NAMALWA (cell line): ENCODE measurements around the gene E4F1.

ENCODE experiments used
- DNase-seq: peaks from one replicate; pipeline ENCODE4 v3.0.0-alpha.2; 2015; ENCODE audit warnings: low spot score

Gene E4F1

DNA sequence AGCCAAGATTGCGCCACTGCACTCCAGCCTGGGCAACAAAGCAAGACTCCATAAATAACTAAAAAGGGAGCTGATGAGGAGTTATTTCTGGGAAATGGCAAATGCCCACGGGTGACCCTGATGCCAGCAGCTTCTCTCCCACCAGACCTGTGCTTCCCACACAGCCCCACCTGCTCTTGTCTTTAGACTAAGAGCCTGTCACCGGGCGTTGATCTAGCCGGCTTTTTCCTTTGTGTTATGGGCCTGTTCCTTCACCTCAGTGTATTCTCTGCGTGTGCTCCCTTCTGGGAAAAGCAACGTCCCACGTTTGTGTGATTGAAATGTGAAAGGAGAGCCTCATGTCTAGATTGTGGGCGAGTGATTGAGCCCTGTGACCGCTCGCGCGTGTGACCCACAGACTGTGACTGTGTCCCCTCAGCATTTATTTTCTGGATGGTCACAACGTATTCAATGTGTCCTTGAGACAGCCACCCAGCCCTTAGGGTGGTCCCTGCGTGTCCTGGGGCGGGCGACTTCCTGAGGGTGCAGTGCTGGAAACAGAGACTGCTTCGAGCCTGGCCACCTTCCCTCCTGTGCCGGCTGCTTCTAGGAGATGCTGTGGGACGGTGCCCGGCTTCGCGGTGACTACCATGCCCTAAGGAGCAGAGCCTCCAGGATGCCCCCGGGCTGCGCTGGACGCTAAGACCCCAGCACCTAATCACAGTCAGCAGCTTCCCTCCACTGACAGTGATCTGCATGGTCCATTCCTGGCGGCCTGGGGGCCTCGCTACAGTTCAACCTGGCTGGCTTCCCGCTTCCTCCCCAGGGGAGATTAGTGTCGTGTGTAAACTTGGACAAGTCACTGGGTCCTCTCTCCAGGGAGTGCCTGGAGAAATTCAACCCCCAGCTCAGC, 52.3 kb downstream of the E4F1 start:
- no peak for DNase-seq

DNA sequence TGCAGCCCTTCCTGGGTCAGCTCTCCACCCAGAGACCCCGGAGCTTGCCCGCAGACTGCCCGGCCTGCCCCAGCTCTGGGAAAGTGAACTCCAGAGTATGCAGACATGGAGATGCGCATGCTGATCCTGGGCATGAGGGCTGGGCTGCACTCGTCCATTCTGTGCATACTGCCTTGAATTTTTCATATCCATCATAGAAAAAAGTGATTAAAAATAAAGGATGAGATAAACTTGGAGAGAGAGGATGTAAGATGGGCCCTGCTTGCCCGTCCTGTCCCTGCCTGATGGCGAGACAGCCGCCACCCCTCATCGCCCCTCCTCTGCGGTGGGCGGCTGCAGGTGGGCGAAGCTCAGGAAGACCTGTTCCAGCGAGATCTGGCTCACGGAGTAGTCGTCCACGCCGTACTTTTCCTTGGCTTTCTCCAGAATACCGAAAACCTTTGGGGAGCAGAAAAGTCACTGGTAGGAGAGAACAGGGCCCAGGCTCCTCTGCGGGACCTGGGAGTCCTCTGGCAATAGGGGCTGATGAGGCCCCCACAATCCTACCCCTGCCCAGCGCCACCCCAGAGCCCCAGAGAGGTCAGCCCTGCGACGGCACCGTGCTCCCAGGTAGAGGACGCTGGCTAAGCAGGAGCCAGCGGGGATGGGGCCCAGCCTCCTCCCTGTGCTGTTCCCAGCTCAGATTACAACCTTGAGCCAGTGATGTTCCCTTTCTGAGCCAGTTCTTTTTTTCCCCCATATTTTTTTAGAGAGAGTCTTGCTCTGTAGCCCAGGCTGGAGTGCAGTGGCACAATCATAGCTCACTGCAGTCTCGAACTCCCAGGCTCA, 53.2 kb downstream of the E4F1 start:
- DNase-seq = no peak

DNA sequence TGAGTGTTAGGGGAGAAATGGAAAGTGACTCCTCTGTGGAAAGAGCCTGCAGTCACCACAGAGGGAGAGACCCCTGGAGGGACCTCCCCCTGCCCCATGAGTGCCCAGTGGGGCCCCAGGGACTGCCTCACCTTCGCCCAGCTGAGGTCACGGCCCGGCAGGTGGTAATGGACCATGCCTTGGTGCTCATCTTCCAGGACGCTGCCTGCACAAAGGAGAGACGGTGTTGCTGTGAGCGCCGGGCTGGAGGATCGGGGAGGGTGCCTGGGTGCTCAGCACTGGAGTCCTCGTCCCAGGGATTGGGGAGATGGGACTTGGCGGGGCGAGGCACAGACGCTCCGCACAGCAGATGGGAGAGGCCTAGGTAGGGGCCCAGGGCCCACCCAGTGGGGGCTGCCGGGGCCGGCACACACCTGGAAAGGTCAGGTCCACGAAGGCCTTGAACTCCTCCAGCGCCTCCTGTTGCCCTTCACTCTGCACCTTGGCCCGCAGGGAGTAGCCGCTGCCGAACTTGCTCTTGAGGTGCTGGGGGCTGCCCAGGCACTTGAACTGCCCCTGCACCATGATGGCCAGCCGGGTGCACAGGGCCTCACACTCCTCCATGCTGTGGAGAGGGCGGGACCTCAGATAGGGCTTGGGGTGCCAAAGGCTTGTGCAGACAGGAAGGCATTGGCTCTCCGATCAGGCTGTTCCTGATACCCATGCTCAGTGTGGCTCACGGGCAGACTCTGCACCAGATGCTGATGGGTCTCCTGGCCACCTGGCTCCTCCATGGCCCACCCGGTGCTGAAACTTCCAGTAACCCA, 54.3 kb downstream of the E4F1 start:
- DNase-seq = no peak

DNA sequence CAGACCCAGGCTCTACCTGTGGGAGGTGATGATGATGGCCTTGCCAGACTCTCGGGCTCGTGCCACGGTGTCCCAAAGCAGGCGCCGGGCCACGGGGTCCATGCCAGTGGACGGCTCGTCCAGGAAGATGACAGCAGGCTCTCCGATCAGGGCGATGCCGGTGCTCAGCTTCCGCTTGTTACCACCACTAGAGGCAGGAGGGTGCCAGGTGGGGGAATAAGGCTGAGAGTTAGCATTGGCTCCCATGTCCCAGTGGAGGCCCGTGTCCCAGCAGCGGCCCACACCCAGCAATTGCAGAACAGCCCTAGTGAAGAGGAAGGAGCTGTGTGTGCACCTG, 54.8 kb downstream of the E4F1 start:
- no peak for DNase-seq

DNA sequence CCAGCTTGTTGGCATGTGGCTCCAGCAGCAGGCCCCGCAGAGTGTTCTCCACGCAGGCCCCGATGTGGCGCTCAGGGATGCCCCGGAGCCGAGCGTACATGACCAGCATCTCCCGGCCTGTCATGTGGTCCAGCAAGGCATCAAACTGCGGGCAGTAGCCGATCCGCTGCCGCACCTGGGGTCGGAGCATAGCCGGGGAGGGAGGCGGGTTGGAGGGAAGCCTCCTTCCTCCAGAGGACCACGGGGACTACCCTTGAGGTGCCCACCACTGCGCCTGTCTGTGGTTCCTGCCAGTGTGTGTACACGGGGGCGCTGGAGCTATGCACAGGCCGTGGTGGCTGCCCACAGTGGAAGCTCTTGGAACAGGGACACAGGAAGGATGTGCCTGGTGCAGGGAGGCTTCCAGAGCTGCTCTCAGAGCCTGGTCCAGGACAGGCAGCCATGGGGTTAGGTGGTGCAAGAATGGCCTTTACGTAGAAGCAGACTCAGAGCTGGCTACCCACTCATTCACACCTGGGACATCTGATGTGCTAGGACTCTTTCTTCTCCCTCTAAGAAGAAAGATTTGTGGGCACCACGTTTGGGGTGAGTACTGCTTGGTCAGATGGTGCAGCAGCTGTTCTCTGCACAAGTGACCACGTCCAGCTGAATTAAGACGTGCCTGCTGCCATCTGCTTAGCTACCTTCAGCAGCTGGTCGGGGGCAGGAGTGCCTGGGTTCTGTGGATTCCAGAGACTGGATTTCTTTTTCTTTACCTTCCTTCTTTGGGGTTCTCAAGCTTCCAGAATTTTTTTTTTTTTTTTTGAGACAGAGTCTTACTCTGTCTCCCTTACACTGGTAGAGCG, 55.8 kb downstream of the E4F1 start:
- DNase-seq = no peak

DNA sequence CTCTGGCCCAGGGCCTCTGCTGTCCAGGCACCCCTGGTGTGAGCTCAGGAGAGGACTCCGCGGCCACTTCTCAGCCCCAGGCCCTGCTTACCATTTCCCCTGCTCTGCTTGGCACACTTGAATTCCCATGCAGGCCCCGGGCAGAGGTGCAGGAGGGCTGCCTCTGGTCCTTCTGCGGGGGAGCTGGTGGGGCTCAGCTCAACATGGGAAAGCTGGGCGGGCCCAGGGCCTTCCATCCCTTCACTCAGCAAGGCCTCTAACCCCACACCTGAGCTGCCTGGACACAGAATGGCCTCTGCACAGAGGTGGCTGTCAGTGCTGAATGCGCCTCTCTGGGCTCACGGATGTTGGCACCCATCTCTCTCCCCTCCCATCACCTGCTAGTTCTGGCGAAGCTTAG, 57.1 kb downstream of the E4F1 start:
- no peak for DNase-seq

DNA sequence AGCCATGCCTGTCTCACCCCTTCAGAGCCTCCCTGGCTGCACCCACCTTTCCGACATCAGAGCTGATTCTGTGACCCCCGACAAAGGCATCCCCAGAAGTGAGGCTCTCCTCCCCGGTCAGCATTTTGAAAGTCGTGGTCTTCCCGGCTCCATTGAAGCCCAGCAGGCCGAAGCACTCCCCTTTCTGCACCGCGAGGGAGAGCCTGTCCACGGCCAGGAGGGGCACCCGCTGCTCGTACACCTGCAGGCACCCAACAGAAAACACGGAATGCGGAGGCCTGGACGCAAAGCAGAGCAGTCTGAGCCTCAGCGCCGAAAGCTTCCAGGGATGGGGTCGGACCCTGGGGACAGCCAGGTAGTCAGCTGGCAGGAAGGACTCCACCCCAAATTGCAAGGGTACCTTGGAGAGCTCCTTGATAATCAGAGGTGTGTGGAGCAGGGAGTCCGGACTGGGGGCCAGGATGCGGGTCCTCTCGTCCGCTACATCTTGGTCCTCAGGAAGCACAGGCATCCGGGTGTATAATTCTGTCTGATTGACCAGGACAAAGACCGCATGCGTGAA, 57.7 kb downstream of the E4F1 start:
- no peak for DNase-seq

DNA sequence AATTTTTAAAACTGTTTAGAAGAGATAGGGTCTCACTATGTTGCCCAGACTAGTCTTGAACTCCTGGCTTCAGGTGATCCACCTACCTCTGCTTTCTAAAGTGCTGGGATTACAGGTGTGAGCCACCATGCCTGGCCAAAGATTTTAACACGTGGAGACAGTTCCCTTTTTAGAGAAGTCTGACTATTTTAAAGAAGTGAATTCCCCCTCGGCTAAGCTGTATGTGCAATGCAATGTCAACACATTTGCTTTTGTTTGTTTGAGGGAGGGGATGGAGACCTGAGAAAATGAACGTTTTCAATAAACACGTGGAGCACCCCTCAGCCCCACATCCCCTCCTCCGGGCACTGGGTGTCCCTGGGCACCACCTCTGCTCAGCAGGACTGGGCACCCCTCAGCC, 58.9 kb downstream of the E4F1 start:
- no peak for DNase-seq

DNA sequence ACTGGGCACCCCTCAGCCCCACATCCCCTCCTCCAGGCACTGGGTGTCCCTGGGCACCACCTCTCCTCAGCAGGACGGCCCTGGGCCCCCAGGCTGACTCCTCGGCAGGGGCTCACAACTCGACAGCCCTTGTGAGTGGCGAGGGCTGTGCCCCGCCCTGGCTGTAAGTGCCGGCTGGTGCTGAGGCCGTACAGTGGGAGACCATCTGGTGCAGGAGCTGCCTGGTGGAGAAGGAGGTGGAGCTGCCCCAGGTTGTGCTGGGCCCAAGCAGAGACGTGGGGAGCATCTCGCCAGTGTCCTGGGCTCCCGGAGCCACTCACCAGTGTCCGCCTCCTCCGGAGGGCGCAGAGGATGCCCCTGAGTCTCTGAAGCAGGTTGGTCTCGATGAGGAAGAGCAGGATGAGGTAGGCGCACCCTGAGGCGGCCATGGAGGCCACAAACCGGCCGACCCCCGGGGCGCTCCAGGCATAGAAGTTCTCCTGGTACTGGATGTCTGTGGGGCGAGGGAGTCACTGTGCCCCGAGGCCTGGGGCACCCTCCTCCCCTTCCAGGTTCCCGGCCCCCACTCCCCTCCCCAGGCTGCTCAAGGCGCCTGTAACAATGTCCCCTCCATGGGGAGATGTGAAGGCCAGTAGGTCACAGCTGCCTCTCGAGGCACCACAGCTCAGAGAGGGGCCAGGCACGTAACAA, 59.6 kb downstream of the E4F1 start:
- DNase-seq = no peak

DNA sequence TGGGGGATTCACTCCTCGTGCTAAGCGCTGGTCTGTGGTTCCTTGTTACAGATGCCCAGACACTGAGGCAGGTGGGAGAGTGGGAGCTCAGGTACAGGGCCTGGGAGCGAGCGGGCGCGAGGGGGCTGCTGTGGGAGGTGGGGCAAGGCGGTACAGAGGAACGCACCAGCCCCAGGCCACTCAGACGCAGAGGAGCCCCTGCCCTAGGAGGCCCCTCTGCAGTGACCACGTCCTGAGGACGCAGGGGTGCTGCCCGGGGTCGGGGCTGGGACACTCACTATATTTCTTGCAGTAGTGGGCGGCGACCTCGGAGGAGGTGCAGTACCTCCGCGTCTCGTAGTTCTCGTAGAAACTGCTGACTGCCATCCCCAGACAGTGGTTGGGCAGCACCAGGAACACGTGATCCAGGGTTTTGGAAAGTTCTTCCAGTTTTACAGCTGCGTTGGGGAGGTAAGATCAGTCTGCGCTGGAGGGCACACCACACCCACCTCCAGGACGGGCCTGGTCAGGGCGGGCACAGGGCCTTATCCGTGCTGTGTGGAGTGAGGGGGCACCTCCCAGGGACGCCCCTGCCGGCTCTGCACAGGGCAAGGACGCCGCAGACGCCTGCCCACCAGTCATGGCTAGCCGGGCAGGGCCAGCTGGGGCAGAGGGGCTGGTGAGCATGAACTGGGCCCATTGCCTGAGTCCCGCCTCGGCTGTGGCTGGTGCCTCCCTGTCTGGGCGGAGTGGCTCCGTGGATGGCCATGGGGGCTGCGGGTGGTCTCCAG, 60.8 kb downstream of the E4F1 start:
- DNase-seq = no peak

DNA sequence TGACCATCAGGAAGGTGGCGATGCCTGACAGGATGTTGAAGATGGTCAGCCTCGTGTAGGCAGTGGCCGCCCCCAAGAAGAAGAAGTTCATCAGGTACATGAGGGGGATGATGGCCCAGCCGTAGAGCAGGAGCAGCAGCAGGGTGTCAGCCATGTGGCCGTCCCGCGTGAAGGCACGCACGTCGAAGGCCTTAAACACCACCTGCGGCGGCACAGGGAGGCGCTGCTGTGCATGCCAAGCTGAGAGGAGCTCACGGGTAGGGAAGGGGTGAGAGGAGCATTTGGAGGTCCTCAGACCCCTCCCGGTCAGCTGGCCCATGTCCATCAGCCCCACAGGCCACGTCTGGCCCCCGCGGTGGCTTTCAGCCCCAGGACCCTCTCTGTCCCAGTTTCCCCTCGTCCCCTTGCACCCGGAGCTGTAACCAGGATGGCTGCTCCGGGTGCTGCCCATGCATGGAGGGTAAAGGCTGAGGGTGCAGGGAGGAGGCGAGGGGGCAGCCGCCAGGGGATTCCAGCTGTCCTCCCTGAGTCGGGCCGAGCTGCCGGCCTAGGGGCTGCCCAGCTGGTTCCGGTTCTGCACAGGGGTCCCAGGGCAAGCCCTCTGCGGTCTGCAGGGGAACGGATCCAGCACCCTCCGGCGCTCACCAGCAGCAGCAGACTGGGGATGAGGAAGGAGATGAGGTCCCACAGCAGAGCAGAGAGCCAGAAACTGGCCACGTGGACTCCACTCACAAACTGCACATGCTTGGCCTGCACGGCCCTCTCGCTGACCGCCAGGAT, 61.6 kb downstream of the E4F1 start:
- DNase-seq = no peak
